Suprapubic skin (tissue), 4 donors: ENCODE measurements around the gene SPRR2F.
"Not testable (repeated sequence)": the region's sequence is repeated elsewhere in the genome, so short reads cannot be mapped to it uniquely, and the experiment has no call there.

Experiments
- POLR2A ChIP-seq, 2 donors: fragments of 450-650 bp; IDR thresholded peaks; one replicate each; pipeline ENCODE4 v1.6.1; 2017; ENCODE audit warnings: antibody characterized with exemption in 2 of 2, mild to moderate bottlenecking in 2 of 2, moderate library complexity in 2 of 2
- POLR2AphosphoS5 ChIP-seq, 3 donors: sonication (generic); formaldehyde crosslinking; IDR thresholded peaks; one replicate each; pipeline ENCODE4 v1.6.1; 2017; ENCODE audit warnings: antibody characterized with exemption in 3 of 3
- TF ChIP-seq, protein P1 (sequence below), 2 donors: fragments of 200-600 bp in 1 of 2; fragments of 450-650 bp in 1 of 2; sonication (generic) in 1 of 2; IDR thresholded peaks; one replicate each; pipeline ENCODE4 v1.5.1; 2016 to 2019; ENCODE audit warnings: antibody characterized with exemption in 2 of 2, mild to moderate bottlenecking in 1 of 2, moderate library complexity in 1 of 2

DNA sequence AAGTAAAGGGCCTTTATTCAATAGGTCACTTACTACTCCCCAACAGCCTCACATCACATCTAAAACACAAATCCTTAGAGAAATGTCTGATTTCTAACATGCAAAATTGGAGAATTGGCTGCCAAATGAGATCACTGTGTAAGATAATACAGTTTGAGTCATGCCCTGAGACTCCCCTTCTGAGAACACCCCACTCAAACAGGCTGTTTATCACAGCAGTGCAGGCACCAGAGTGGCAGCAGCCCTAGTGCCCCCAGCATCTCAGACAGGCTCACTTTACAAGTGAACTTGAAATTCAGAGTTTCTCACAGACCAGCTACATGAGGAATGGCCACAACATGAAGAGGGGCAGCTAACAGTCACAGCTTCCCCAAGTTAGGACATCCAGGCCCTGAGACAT lies 1.9 kb upstream of the SPRR2F start:
- TF ChIP-seq, protein P1, sequence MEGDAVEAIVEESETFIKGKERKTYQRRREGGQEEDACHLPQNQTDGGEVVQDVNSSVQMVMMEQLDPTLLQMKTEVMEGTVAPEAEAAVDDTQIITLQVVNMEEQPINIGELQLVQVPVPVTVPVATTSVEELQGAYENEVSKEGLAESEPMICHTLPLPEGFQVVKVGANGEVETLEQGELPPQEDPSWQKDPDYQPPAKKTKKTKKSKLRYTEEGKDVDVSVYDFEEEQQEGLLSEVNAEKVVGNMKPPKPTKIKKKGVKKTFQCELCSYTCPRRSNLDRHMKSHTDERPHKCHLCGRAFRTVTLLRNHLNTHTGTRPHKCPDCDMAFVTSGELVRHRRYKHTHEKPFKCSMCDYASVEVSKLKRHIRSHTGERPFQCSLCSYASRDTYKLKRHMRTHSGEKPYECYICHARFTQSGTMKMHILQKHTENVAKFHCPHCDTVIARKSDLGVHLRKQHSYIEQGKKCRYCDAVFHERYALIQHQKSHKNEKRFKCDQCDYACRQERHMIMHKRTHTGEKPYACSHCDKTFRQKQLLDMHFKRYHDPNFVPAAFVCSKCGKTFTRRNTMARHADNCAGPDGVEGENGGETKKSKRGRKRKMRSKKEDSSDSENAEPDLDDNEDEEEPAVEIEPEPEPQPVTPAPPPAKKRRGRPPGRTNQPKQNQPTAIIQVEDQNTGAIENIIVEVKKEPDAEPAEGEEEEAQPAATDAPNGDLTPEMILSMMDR (IDR thresholded peaks at IDR 0.05), result not testable (repeated sequence)
- not testable (repeated sequence) for TF ChIP-seq POLR2A, POLR2AphosphoS5 (IDR thresholded peaks at IDR 0.05)
